ENCODE data around the gene LDAH. TPM values are rescaled to one million over a fixed set of nuclear protein-coding genes. Genes with fewer than 3 reads are reported as not detected.

The LDAH gene
- total RNA-seq, 1 donor from 2014 or later: 15.6 TPM

DNA sequence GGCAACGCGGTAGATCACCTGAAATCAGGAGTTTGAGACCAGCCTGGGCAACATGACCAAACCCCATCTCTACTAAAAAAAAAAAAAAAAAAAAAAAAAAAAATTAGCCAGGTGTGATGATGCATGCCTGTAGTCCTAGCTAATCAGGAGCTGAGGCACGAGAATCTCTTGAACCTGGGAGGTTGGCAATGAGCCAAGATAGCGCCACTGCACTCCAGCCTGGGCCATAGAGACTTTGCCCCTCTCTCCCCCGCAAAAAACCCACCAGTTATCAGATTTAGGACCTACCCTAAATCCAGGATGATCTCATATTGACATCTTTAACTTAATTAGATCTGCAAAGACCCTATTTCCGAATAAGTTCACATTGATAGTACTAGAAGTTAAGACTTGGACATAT lies 29.2 kb upstream of the LDAH start:
- Histone ChIP-seq H3K4me3 (no peak overlapping the region), H3K27me3 (no peaks in the 10 kb centered on the region), H3K27ac (no peak overlapping the region), H3K9me3 (no peaks in the 10 kb centered on the region), H3K4me1 (no peaks in the 10 kb centered on the region), H3K36me3 (no peaks in the 10 kb centered on the region)
- intact Hi-C loops (cut with DNase I): no loop called here
- no peak for DNase-seq (ENCODE audit: low spot score in 2 of 2)
- TF ChIP-seq, protein P1, sequence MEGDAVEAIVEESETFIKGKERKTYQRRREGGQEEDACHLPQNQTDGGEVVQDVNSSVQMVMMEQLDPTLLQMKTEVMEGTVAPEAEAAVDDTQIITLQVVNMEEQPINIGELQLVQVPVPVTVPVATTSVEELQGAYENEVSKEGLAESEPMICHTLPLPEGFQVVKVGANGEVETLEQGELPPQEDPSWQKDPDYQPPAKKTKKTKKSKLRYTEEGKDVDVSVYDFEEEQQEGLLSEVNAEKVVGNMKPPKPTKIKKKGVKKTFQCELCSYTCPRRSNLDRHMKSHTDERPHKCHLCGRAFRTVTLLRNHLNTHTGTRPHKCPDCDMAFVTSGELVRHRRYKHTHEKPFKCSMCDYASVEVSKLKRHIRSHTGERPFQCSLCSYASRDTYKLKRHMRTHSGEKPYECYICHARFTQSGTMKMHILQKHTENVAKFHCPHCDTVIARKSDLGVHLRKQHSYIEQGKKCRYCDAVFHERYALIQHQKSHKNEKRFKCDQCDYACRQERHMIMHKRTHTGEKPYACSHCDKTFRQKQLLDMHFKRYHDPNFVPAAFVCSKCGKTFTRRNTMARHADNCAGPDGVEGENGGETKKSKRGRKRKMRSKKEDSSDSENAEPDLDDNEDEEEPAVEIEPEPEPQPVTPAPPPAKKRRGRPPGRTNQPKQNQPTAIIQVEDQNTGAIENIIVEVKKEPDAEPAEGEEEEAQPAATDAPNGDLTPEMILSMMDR (IDR thresholded peaks at IDR 0.05): no peak

DNA sequence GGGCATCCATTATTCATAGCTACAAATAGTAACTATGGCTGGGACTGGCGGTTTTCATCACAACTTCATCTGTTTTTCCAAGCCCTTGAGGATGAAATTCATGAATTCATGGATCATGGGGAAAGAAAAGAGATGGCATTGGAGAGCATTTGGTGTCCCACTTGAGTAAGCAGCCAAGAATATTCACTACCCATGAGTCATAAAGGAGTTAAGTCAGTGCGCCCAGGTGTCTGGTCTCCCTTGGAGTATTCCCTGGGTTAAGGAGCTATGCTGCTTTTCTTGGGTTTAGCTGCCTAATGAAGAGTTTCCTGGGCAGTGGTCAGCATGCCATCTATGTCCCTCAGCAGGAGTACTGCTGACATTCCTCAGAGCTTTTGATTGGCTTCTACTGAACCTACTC lies 21.3 kb upstream of the LDAH start:
- H3K9me3 ChIP-seq: no peaks in the 10 kb centered on the region
- H3K4me3 ChIP-seq: no peak overlapping the region
- DNase-seq (ENCODE audit: low spot score in 2 of 2): no peak
- H3K36me3 ChIP-seq: no peaks in the 10 kb centered on the region
- TF ChIP-seq, protein P1 (IDR thresholded peaks at IDR 0.05): no peak
- intact Hi-C loops (cut with DNase I): no loop called here
- no peaks in the 10 kb centered on the region for H3K27me3 ChIP-seq
- H3K27ac ChIP-seq: no peak overlapping the region
- H3K4me1 ChIP-seq: no peaks in the 10 kb centered on the region

DNA sequence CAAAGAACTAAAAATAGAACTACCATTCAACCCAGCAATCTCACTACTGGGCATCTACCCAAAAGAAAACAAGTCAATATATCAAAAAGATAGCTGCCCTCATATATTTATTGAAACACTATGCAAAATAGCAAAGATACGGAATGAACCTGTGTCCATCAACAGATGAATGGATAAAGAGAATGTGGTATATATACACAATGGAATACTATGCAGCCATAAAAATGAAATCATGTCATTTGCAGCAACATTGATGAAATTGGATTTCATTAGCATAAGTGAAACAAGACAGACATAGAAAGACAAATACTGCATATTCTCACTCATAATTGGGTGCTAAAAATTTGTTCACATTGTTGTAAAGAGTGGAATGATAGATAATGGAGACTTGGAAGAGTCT lies 16.2 kb upstream of the LDAH start:
- Histone ChIP-seq H3K4me1 (no peaks in the 10 kb centered on the region), H3K27me3 (no peaks in the 10 kb centered on the region), H3K27ac (no peak overlapping the region), H3K9me3 (no peaks in the 10 kb centered on the region), H3K4me3 (no peak overlapping the region), H3K36me3 (no peaks in the 10 kb centered on the region)
- TF ChIP-seq, protein P1 (IDR thresholded peaks at IDR 0.05): no peak
- DNase-seq (ENCODE audit: low spot score in 2 of 2): no peak
- intact Hi-C loops (cut with DNase I): no loop called here

DNA sequence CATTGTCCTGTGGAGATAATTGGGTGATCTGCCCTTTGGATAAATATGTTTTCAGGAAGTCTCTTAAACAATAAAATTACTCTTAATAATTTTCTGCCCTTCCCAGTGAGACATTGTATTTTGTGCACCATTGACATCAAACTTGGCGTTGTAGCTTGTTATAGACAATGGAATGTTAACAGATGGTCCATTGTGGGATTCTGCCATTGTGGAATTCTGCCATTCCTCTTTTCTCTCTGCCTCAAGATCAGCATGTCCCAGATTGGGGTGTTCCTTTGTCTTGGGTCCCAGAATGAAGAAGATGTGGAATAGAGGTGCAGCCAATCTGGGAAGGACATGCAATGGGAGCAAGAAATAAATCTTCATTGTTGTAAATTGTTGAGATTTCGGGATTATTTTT lies 15.1 kb upstream of the LDAH start:
- H3K9me3 ChIP-seq: no peaks in the 10 kb centered on the region
- no peaks in the 10 kb centered on the region for H3K27me3 ChIP-seq
- no peak overlapping the region for H3K4me3 ChIP-seq
- H3K36me3 ChIP-seq: no peaks in the 10 kb centered on the region
- no peak for DNase-seq (ENCODE audit: low spot score in 2 of 2)
- TF ChIP-seq, protein P1 (IDR thresholded peaks at IDR 0.05): no peak
- no peak overlapping the region for H3K27ac ChIP-seq
- intact Hi-C loops (cut with DNase I): no loop called here
- no peaks in the 10 kb centered on the region for H3K4me1 ChIP-seq

DNA sequence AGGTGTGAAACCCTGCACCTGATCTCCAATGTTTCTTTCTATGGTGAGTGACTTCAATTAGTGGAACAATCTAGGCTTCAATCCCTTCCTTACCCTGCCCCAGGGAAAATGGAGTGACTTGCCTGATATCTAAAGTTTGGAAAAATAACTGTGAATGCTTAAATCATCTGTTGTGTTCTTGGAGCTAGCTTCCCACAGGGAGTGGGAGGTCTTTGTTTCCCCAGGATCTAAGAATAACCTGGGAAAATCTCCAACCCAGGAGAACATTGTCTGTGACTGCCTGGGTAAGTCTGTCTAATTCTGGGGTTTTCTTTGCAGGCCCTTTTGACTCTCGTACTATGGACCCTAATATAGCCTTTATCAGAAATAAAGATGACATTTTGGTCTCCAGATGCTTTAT lies 13.6 kb upstream of the LDAH start:
- no peak overlapping the region for H3K27ac ChIP-seq
- no peaks in the 10 kb centered on the region for H3K27me3 ChIP-seq
- intact Hi-C loops (cut with DNase I): no loop called here
- H3K36me3 ChIP-seq: no peaks in the 10 kb centered on the region
- no peaks in the 10 kb centered on the region for H3K4me1 ChIP-seq
- H3K9me3 ChIP-seq: no peaks in the 10 kb centered on the region
- TF ChIP-seq, protein P1 (IDR thresholded peaks at IDR 0.05): no peak
- H3K4me3 ChIP-seq: no peak overlapping the region
- DNase-seq (ENCODE audit: low spot score in 2 of 2): no peak

DNA sequence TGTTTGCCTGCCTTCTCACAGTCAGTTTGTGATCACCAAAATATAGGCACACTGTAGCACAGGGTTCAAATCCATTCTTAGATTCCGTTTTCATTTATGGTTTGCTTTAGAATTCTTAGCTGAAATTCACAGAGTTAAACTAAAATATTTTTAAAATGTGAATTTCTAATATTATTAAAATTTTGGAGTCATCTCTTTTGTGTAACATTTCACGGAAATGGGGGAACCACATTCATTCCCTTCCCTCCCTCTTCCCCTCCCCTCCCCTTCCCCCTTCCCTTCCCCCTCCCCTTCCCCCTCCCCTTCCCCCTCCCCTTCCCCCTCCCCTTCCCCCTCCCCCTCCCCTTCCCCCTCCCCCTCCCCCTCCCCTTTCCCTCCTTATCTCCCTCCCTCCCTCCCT lies 11.4 kb upstream of the LDAH start:
- intact Hi-C loops (cut with DNase I): no loop called here
- no peaks in the 10 kb centered on the region for H3K4me1 ChIP-seq
- no peak overlapping the region for H3K27ac ChIP-seq

More for the DNA sequence above, 11.4 kb upstream of the LDAH start:
- DNase-seq (ENCODE audit: low spot score in 2 of 2): no peak
- TF ChIP-seq, protein P1 (IDR thresholded peaks at IDR 0.05): no peak
- Histone ChIP-seq H3K36me3 (no peaks in the 10 kb centered on the region), H3K27me3 (no peaks in the 10 kb centered on the region), H3K9me3 (no peaks in the 10 kb centered on the region), H3K4me3 (no peak overlapping the region)
